ENCODE results near the gene ZBTB38.

ZBTB38 gene

DNA sequence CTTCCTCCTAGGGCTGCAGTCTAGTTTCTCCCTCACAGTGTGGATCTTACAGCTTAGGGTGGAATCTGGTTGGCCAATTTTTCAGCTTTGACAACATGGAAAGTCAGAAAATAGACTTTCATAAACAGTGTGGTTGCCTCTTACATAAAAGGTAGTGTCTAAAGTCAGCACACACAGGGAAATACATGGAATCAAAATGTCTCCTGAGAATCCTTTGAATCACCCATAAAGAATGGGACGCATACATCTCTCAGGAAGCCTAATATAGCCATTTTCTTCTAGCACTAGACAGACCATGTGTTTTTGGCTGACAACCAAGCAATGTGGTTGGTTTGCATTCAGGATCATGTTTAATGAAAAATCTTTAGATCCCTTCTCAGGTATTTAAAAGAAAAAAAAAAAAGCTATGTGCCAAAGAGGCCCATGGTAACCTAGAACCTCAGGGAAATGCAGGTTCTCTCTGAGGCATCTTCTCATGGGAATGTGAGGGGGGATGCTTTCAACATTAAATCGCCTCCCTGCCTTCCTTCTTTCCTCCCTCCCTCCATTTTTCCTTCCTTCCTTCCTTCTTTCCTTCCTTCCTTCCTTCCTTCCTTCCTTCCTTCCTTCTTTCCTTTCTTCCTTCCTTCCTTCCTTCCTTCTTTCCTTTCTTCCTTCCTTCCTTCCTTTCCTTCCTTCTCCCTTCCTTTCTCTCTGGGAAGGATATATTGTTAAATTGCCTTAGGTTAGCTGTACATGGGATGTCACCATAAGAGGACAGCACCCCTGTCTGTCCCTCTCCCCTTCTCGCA is 34.3 kb upstream of the ZBTB38 start:
- no peak overlapping the region for H3K4me3 ChIP-seq (ENCODE audit: control insufficient read depth, low read depth, low read length)
- DNase-seq (ENCODE audit: low read depth): peak; percentile 68
- TF ChIP-seq CTCF (conservative IDR thresholded peaks at IDR 0.05; ENCODE audit: control insufficient read depth, insufficient read depth, low read depth, low read length): no peak

DNA sequence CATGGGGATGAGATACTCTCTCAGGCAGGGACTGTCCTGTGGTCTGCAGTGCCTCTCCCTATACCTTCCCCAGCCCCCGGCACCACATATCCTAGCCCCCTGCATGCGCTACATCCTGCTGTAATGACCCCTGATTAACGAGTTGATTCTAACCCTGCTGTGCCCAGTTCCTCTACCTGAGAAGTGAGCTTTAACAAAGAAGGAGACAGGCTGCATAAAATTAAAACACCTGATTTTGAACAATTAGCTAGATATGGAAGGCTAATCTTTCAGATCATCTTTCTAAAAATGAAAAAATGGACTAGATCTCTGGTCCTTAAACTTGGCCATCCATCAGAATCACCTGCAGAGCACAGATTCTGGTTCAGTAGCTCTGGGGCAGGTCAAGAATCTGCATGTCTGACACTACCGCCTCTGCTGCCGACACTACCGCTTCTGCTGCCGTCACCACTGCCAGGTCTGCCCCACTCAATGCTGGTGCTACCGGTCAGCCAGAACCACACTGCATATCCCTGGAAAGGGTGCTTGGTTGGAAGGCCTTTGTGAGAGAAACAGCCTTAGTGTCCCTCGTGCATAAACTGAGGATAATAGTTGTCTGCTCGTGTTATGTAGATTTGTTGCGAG is 33.6 kb upstream of the ZBTB38 start:
- TF ChIP-seq CTCF (conservative IDR thresholded peaks at IDR 0.05; ENCODE audit: control insufficient read depth, insufficient read depth, low read depth, low read length): no peak

GRCh38 chr3:141335531-141336061 is 32.7 kb upstream of the ZBTB38 start:
- TF ChIP-seq CTCF (conservative IDR thresholded peaks at IDR 0.05; ENCODE audit: control insufficient read depth, insufficient read depth, low read depth, low read length): no peak
- no peak overlapping the region for H3K4me3 ChIP-seq (ENCODE audit: control insufficient read depth, low read depth, low read length)
- DNase-seq (ENCODE audit: low read depth): peak; percentile 66

More for the DNA sequence above, 33.6 kb upstream of the ZBTB38 start:
- DNase-seq (ENCODE audit: low read depth): no peak
- H3K4me3 ChIP-seq (ENCODE audit: control insufficient read depth, low read depth, low read length): no peak overlapping the region

DNA sequence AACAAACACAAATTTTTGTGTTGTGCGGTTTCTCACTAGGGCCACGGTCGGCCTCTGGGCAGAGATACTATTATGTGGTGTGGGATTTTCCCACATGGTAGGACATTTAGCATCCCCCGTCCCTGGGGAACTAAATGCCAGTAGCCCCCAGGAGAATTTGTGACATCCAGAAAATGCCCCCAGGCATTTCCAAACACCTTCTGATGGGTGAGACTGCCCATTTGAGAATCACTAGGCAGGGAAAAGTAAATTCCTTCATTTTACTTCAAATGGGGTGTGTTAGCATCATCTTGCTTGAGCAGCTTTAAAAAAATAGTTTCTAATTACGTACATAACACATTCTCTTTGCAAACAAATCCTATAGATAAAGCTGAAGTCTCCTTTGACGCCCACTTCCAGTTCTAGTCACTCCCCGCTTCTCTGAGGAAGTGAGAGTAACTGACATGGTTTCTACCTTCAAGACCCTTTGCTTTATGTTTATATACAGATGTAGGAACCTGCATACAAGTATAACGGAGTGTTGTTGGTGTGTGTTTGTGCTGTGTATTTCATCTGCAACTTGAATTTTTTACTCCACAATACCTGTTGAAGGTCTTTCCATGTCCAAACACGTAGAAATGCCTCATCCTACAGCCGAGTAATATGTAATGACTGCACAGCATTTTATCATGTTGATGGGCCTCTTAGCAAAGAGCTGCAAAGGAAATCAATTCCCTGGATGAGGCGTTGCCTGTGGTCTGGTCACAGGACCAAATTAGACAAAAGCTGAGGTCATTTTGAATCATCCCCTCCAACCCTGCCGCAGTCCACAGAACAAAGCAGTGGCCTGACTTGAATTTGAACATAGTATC is 31.4 kb upstream of the ZBTB38 start:
- DNase-seq (ENCODE audit: low read depth): peak; percentile 95
- TF ChIP-seq CTCF (conservative IDR thresholded peaks at IDR 0.05; ENCODE audit: control insufficient read depth, insufficient read depth, low read depth, low read length): no peak
- no peak overlapping the region for H3K4me3 ChIP-seq (ENCODE audit: control insufficient read depth, low read depth, low read length)

DNA sequence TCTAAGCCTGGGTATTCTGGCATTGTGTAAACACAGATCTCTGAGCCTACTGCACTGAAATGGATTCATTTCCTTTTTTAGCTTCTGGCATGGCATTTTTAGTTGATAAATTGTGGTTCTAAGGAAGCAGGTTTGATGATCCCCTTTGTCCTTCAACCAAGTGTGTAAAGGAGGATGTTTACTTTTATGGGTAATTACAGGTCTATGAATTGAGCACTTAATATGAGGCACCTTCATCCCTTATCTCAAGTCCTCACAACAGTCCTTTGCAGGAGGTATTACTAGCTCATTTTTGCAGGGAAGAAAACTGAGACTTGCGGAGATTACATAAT is 30.8 kb upstream of the ZBTB38 start:
- DNase-seq (ENCODE audit: low read depth): no peak
- no peak for TF ChIP-seq CTCF (conservative IDR thresholded peaks at IDR 0.05; ENCODE audit: control insufficient read depth, insufficient read depth, low read depth, low read length)
- H3K4me3 ChIP-seq (ENCODE audit: control insufficient read depth, low read depth, low read length): no peak overlapping the region

- TF ChIP-seq CTCF (conservative IDR thresholded peaks at IDR 0.05; ENCODE audit: control insufficient read depth, insufficient read depth, low read depth, low read length): no peak
- DNase-seq (ENCODE audit: low read depth): no peak
Measured at GRCh38 chr3:141337991-141338390, 30.3 kb upstream of the ZBTB38 start.

More at GRCh38 chr3:141337991-141338390, 30.3 kb upstream of the ZBTB38 start:
- H3K4me3 ChIP-seq (ENCODE audit: control insufficient read depth, low read depth, low read length): no peak overlapping the region
